Erythroblast (primary cell): ENCODE data around the gene DUOX1.
A peak's percentile ranks its signal among the peaks of the same experiment; 100 is the strongest.

Experiments used
- DNase-seq, 2 experiments: peaks; one replicate each; lab custom pipeline; 2025; lab: John Stamatoyannopoulos, UW
- GATA1 ChIP-seq: IDR thresholded peaks from 2 replicates; pipeline ENCODE4 v1.6.1; 2011; ENCODE audit warnings: low read depth, mild to moderate bottlenecking, control low read depth, low read length, moderate library complexity
- POLR2A ChIP-seq: IDR thresholded peaks from 2 replicates; pipeline ENCODE4 v1.6.1; 2011; ENCODE audit warnings: mild to moderate bottlenecking, low read length

The DUOX1 gene

DNA sequence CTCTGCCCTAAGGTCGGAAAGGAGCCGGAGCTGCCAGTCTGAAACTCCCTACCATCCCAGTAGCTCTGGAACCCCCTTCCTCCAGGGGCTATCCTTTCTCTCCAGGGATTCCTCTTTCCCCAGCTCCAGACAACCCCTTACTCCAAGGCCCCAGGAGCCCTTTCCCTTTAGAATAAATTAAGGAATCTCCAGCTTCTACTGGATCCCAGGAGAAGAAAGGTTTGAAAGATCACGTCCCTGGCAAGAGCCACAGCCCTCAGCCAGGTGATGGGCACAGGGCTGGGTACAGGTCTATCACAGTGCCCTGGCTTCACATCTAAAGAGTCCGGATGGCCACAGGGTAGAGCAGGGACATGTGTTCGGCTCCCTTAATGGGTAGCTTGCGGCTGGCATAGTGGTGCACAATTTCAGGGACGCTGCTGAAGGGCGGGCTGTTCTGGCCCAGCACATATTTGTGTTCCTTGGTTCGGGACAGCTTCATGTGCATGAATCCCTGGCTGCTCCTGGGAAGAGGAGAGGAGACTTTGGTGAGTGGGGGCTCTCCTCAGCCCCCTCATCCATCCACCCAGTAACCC is 37.9 kb downstream of the DUOX1 start:
- DNase-seq: no peak
- no peak for TF ChIP-seq POLR2A
- no peak for TF ChIP-seq GATA1

DNA sequence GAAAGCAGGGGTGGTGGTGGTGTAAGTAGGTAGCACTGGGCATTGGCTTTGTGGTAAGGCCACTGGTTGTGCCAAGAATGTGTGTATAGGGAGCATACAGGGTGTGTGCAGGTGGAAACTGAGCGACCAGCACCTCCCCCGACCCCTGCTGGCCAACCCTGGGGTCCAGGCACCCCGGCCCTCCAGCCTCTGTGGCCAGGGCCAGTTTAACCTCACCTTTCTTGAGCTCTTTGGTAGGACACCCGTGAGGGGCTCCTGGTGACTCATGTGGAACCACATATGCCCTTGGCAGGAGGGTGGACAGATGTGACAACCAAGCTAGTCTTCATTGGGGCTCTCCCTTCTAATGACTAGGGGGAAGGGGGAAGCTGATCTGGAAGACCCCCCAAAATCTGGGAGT is 38.5 kb downstream of the DUOX1 start:
- DNase-seq: peak; percentile 29 to 31
- TF ChIP-seq GATA1 (no peak), POLR2A (no peak)

DNA sequence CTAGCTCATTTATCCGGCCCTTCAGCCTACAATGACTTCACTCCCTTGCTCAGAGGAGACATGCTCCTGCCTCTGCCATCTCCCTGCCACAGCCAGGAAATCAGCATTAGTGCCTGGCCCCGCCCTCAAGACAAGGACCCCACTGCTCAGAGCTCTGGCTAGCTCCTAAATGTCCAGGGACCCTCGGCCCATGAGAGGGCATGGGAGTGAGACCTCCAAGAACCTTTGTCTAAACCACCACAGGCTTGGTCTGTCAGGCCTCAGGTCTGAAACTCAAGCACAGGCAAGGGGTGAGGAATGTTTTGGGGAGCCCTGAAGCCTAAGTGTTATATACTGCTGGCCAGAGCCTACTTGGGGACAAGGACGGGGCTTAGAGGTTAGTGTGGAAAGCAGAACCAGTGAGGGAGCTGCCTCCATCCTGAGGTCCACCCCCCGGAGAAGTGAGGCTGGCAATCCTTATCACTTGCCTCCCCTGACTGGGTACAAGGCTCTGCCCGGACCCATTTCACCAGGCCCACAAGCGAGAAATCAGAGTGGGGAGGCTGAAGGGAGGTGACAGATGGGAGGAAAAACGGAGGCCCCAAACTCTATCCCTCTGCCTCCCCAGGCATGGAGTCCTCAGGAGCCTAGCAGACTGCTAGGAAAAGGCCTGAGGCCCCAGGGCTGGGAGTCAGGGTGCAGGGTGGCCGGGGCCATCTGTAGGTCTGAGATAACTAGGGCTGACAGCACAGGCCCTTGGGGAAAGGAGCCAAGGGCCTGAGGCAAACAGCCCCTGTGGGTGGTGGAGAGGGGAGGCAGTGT is 39.2 kb downstream of the DUOX1 start:
- peak; percentile 81 to 91 for DNase-seq
- TF ChIP-seq POLR2A (no peak), GATA1 (no peak)

DNA sequence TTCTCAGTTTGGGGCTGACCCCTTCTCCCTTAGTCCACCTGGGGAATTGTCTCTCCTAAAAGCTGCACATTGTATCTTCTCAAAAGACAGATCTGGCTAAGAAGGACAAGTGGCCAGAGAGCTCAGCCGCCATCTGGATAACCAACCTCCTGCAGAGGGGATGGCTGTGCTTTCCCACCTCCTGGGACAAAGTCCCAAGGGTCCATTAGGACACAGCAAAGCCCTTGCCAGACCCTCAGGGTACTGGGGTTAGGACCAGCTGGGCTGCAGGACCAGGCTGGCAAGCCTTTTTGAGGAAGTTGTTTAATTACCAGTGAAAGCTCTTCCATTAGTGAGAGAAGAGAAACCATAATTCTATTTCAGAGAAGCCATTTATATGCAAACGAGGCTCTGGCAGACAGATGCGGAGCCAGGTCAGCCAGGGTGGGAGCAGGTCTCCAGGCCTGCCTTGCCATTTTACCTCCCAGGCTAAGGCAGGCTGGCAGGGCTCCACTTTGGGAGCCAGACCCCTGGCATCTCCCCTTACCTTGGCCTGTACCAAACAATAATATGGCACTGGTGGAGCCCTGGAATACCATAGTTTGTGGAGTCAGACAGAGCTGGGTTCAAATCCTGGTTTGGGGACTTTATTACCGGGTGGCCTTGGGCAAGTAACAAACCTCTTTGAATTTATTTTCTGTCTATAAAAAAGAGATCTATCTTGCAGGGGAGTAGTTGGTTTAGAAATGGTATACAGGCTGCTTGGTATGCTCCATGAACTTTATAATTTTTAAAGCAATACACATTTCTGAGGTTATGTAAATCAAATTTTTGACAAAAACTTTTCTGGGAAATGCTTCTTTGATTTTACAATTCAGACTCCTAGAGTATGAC is 40.0 kb downstream of the DUOX1 start:
- DNase-seq: no peak
- no peak for TF ChIP-seq GATA1
- no peak for TF ChIP-seq POLR2A

DNA sequence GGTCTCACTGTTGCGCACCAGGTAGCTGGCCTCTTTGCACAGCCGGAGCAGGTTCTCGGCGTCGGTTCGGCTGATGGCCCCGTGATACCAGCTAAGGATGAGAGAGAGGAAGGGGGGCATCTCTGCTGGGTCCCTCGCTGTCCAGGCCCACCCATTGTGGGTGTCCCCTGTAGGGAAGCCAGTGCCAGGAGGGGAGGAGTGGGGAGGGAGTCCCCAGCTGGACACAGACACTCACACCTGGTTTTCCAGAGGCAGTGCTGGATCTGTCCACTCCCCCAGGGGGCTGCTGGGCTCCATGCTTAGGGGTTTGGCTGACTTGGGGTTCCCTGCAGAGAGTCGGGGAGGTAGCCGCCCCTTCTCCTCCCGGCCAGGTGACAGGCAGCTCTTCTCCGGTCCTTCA is 42.1 kb downstream of the DUOX1 start:
- TF ChIP-seq POLR2A (no peak), GATA1 (no peak)
- DNase-seq: no peak

DNA sequence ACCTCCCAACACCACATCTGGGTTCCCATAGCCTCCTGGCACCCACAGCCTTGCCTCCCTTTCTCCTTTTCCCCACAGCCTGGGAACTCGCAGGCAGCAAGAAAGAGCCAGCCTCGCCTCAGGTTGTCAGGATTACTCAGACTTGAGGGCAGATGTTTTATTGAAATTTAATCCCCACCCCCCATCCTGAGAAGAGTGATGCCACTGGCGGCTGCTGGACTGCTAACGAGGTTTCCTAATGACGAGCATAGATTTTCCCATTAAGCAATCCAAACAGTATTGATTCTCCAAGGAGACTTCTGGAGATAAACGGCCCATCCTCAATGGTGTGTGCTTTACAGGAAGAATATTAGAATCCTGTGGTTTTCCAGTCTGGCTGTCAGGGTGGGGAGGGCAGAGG is 44.3 kb downstream of the DUOX1 start:
- no peak for DNase-seq
- TF ChIP-seq GATA1 (no peak), POLR2A (no peak)

DNA sequence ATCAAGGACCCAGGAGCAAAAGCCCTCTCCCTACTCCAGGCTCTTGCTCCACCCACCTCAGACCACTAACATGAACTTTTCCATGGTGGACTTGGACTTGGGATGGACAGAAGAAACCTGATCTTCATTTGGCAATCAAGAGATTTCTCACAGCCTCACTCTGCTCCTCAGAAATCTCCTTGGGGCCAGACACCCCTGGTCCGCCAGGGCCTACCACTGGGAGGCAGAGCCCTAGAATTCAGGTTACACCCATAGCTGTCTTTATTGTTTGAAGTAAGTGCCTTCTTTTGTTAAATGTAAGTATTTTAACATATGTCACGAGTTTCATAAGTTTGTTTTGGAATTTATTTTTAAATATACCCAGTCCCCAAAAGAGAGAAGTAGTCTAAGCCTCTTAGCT is 44.8 kb downstream of the DUOX1 start:
- DNase-seq: no peak
- no peak for TF ChIP-seq GATA1
- TF ChIP-seq POLR2A: no peak

DNA sequence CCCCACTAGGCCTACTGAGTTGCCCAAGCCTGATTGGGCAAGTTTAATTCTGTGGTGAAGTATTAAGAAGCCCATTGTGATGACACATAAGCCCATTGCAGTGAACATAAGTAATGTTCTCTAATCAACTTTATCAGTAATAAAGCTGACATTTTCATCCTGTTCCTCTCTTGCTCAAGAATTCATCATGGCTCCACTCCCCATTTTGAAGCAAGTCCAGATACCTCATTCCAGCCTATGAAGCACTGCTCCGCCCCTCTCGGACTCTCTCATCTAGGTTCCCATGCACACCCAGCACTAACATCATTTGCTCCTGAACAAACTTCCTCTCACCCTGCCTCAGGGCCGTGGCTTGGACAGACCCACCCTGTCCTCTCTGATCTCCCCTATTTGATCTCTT is 47.5 kb downstream of the DUOX1 start:
- DNase-seq: no peak
- no peak for TF ChIP-seq GATA1
- no peak for TF ChIP-seq POLR2A

DNA sequence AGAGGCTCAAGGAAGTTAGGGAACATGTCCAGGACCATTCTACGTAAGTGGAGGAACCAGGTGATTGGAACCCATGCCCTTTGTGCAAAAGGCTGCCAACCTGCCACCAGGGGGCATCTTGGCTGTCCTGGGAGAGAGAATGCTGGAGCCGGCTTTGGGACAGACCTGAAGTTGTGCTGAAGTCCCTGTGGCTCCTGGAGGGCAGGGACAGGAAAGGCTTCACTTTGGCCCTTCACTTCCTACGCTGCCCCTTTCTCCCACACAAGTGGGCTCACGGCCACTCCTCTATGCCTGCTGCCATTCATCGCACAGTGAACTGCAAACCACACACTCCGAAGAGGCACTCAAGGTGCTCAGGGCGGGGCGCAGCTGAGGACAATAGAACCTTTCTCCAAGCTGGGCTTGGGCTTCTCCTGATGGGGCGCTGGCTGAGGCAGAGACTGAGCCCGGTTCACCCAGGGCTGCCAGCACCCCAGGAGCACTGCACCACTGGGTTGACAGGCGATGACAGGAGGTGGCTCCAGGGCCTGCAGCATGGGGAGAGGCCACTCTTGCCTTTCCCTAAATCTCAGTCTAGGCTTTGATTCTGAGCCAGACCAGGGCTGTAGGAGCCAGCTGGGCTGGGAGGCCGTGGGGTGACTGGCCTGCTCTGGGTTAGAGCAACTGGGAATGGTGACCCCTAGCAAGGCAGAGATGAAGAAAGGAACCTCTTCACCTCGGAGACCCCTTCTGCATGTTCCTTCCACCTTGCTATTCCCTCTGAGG is 49.6 kb downstream of the DUOX1 start:
- DNase-seq: peak; percentile 34 to 58
- no peak for TF ChIP-seq POLR2A
- TF ChIP-seq GATA1: no peak

DNA sequence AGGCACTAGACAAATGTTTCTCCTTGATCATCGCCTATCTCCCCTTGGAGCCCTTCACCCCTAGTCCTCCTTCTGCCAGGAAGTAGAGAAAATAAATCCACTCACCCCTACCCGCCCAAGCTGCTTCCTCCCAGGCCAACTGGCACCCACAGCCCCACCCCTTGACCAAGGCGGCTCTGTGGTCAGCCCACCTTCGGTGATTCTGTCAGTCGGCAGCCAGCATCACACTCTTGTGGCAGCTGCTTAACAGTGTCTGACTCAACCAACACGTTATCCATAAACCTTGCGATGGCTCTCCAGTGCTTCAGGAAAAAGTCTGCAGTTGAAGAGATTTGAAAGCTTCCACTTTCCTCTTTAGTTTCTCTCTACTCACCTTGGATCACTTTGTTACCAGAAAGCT is 50.4 kb downstream of the DUOX1 start:
- TF ChIP-seq POLR2A (no peak), GATA1 (no peak)
- no peak for DNase-seq

DNA sequence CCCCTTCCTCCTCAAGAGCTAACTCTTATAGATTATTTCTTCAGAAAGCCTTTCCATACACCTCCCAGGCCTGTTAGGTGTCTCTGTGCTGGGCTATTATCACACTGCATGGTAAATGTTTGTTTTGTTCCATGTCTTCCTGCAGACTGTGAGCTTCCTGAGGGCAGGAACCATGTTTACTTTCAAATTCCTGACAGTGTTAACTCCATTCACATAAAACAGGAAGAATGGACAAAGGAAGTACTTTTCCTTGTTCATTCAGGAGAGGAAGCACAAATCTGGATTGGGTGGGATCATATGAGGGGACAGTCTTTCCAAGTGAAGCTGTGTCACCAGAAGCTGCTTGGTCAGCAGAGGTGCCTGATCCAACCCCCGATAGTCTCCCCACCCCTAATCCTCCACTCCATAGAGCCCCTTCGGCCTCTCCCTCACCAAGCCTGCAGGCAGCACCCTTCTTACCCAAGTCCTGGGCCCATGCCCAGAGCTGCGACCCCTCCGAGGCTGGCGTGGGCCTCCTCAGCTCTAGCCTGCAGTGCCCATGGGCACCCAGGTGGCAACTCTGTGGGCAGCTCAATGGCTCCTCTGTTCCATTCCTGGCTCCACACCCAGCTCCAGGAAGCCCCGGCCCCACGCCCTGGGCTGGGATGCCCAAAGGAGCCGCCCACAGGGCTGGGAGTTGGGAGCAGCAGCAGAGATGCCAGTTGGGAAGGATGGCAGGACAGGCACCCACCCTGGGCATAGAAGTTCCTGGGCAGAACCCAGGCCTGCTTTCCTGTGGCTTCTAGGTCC is 51.0 kb downstream of the DUOX1 start:
- no peak for DNase-seq
- TF ChIP-seq GATA1 (no peak), POLR2A (no peak)

DNA sequence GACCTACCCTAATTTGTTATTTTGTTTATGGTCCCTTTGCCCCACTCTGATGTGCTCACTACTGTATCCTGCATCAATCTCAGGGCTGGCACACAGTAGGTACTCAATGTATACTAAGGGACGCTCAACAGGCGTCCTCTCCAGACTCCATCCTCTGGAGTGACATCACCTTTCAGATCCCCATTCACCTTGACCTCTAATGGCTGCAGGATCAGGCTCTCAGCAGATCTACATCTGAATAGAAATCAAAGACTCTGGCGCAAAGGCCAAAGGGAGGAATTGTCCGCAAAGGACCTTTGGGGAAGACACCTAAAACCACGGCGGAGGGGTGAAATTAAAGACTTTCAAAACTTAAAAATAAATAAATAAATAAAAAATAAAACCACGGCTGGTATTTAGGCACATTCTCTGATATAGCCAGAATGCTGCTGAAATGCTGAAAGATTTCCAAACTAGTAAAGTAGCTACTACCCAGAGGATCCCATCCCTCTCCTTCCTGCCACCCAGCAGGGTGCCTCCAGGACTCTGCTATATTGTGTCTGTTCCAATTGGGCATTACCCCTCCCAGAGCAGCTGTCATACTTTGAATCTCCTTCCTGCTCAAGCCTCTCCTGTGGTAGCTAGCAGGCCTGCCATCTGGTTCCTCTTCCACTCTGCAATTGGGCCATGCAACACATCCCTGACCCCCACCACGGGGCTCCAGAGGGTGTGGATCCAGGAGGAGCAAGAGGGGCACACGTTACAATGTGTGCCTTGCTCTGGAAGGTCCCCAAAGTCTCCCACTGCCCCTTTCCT is 51.9 kb downstream of the DUOX1 start:
- TF ChIP-seq GATA1: no peak
- no peak for TF ChIP-seq POLR2A
- DNase-seq: no peak
